Breast epithelium (tissue), 3 donors: ENCODE results near the gene TTC4.

Experiments used
- CTCF ChIP-seq, 3 donors: fragments of 450-650 bp; IDR thresholded peaks; one replicate each; pipeline ENCODE4 v1.5.1; 2016 to 2017; ENCODE audit warnings: antibody characterized with exemption in 3 of 3, mild to moderate bottlenecking in 3 of 3, moderate library complexity in 3 of 3
- POLR2A ChIP-seq: fragments of 450-650 bp; IDR thresholded peaks from one replicate; pipeline ENCODE4 v1.6.1; 2016; ENCODE audit warnings: antibody characterized with exemption, mild to moderate bottlenecking, moderate library complexity
- POLR2AphosphoS5 ChIP-seq, 3 donors: sonication (generic); formaldehyde crosslinking; IDR thresholded peaks; one replicate each; pipeline ENCODE4 v1.6.1; 2017; ENCODE audit warnings: antibody characterized with exemption in 3 of 3

GRCh38 chr1:54774820-54775498 is 59.3 kb downstream of the TTC4 start:
- no peak for TF ChIP-seq CTCF (IDR thresholded peaks at IDR 0.05)
- no peak for TF ChIP-seq POLR2AphosphoS5 (IDR thresholded peaks at IDR 0.05)
- TF ChIP-seq POLR2A, result no peak
